ENCODE measurements around the gene DOCK9.

DOCK9 gene

GRCh38 chr13:98915981-98916380 is 61.9 kb downstream of the DOCK9 start:
- no peak overlapping the region for H3K27ac ChIP-seq
- TF ChIP-seq CTCF (conservative IDR thresholded peaks at IDR 0.05) = no peak

- no peak for TF ChIP-seq CTCF (conservative IDR thresholded peaks at IDR 0.05)
- H3K27ac ChIP-seq = no peak overlapping the region
These were observed 62.3 kb downstream of the DOCK9 start for GRCh38 chr13:98915563-98915962.

- no peak for TF ChIP-seq CTCF (conservative IDR thresholded peaks at IDR 0.05)
- H3K27ac ChIP-seq = no peak overlapping the region
These were observed 64.1 kb downstream of the DOCK9 start for GRCh38 chr13:98913741-98914140.

- H3K27ac ChIP-seq = no peak overlapping the region
- no peak for TF ChIP-seq CTCF (conservative IDR thresholded peaks at IDR 0.05)
These were observed 65.0 kb downstream of the DOCK9 start for GRCh38 chr13:98912846-98913245.

- no peak overlapping the region for H3K27ac ChIP-seq
- TF ChIP-seq CTCF (conservative IDR thresholded peaks at IDR 0.05) = no peak
These were observed 67.3 kb downstream of the DOCK9 start for GRCh38 chr13:98910501-98910951.

GRCh38 chr13:98909016-98909415 is 68.8 kb downstream of the DOCK9 start:
- TF ChIP-seq CTCF (conservative IDR thresholded peaks at IDR 0.05) = no peak
- H3K27ac ChIP-seq = no peak overlapping the region

GRCh38 chr13:98906746-98907502 is 70.9 kb downstream of the DOCK9 start:
- TF ChIP-seq CTCF (conservative IDR thresholded peaks at IDR 0.05) = no peak
- no peak overlapping the region for H3K27ac ChIP-seq

Measured in VCaP (cell line).